ENCODE measurements around the gene TCF4. TPM values are rescaled to one million over a fixed set of nuclear protein-coding genes. Genes with fewer than 3 reads are reported as not detected.

TCF4 gene
- total RNA-seq, 1 experiment from 2014 or later: 12.5 TPM

GRCh38 chr18:55179425-55179824, 408.6 kb downstream of the TCF4 start:
- Histone ChIP-seq H3K36me3 (ENCODE audit: low read depth, low read length) (no peaks in the 10 kb centered on the region), H3K79me2 (ENCODE audit: low read length) (no peaks in the 10 kb centered on the region), H3K4me1 (ENCODE audit: insufficient read depth, low read length) (no peaks in the 10 kb centered on the region), H4K20me1 (ENCODE audit: low read length) (no peaks in the 10 kb centered on the region), H3K27ac (ENCODE audit: low read length) (no peak overlapping the region), H3F3A (ENCODE audit: low read length, unreplicated experiment) (no peaks in the 10 kb centered on the region), H3K9ac (ENCODE audit: low read length) (no peak overlapping the region), H3K9me3 (ENCODE audit: low read length) (no peaks in the 10 kb centered on the region), H3K4me2 (ENCODE audit: low read length) (no peak overlapping the region), H2AFZ (ENCODE audit: low read length) (no peak overlapping the region), H3K4me3 (ENCODE audit: low read length) (no peak overlapping the region), H3K9me2 (replicated peaks; ENCODE audit: low read length) (no peaks in the 10 kb centered on the region), H3K27me3 (ENCODE audit: low read length) (no peaks in the 10 kb centered on the region)
- TF ChIP-seq EZH2phosphoT487 (IDR thresholded peaks at IDR 0.05; ENCODE audit: borderline replicate concordance, low read length): no peak
- TF ChIP-seq CTCF (conservative IDR thresholded peaks at IDR 0.05; ENCODE audit: low read depth, low read length): no peak
- TF ChIP-seq EZH2 (IDR thresholded peaks at IDR 0.05; ENCODE audit: low read length, unreplicated experiment): no peak
- ChIA-PET CTCF (no interaction called here), POLR2A (ENCODE audit: unreplicated experiment) (no interaction called here)
- intact Hi-C loops (cut with micrococcal nuclease): no loop called here
- no TSS peak for BruUV-seq (replicated peaks)
- no peak for ATAC-seq
- no peak for DNase-seq

GRCh38 chr18:55173291-55173690, 414.7 kb downstream of the TCF4 start:
- Histone ChIP-seq H3K9me2 (replicated peaks; ENCODE audit: low read length) (no peaks in the 10 kb centered on the region), H3K4me1 (ENCODE audit: insufficient read depth, low read length) (no peaks in the 10 kb centered on the region), H3K79me2 (ENCODE audit: low read length) (no peaks in the 10 kb centered on the region), H2AFZ (ENCODE audit: low read length) (no peak overlapping the region), H4K20me1 (ENCODE audit: low read length) (no peaks in the 10 kb centered on the region), H3K27ac (ENCODE audit: low read length) (no peak overlapping the region), H3K9me3 (ENCODE audit: low read length) (no peaks in the 10 kb centered on the region), H3K36me3 (ENCODE audit: low read depth, low read length) (no peaks in the 10 kb centered on the region), H3K9ac (ENCODE audit: low read length) (no peak overlapping the region), H3F3A (ENCODE audit: low read length, unreplicated experiment) (no peaks in the 10 kb centered on the region), H3K27me3 (ENCODE audit: low read length) (no peaks in the 10 kb centered on the region), H3K4me3 (ENCODE audit: low read length) (no peak overlapping the region), H3K4me2 (ENCODE audit: low read length) (no peak overlapping the region)
- intact Hi-C loops (cut with micrococcal nuclease): no loop called here
- POLR2A ChIA-PET (ENCODE audit: unreplicated experiment): no interaction called here
- ATAC-seq: no peak
- TF ChIP-seq CTCF (conservative IDR thresholded peaks at IDR 0.05; ENCODE audit: low read depth, low read length) (no peak), EZH2 (IDR thresholded peaks at IDR 0.05; ENCODE audit: low read length, unreplicated experiment) (no peak), EZH2phosphoT487 (IDR thresholded peaks at IDR 0.05; ENCODE audit: borderline replicate concordance, low read length) (no peak)
- BruUV-seq (replicated peaks): no TSS peak
- no peak for DNase-seq
- CTCF ChIA-PET: no interaction called here

Small RNA genes within 50 kb of the gene (microRNA-seq; reads per million reads assigned to microRNA genes)
- gene MIR4529 (ENCODE audit: unreplicated experiment): not detected
